BJ (cell line): ENCODE results near the gene C19orf67. TPM values are rescaled to one million over a fixed set of nuclear protein-coding genes. Genes with fewer than 3 reads are reported as not detected.

Experiments used
- CTCF ChIA-PET: fragments of 350-600 bp; formaldehyde crosslinking; extraction: SDS; loops from one replicate; lab custom pipeline; 2021; ENCODE audit warnings: antibody characterized with exemption, inconsistent platforms; lab: Yijun Ruan, JAX
- POLR2A ChIA-PET: fragments of 300-600 bp; sonication (Branson Sonifier 250); formaldehyde crosslinking; extraction: SDS; loops from one replicate; lab custom pipeline; 2021; ENCODE audit warnings: antibody characterized with exemption; lab: Charles Lee
- DNase-seq: peaks from one replicate; pipeline ENCODE4 v3.0.0-alpha.2; 2011; ENCODE audit warnings: low read depth
- H3K27me3 ChIP-seq: 2 replicates; pipeline ENCODE4 v1.6.0; 2011; ENCODE audit warnings: low read length; ENCODE audit not compliant: control insufficient read depth, insufficient read depth
- H3K36me3 ChIP-seq: 2 replicates; pipeline ENCODE4 v1.5.1; 2011; ENCODE audit warnings: low read length; ENCODE audit not compliant: control insufficient read depth, insufficient read depth
- H3K4me3 ChIP-seq: 2 replicates; pipeline ENCODE4 v1.5.1; 2011; ENCODE audit warnings: low read depth, mild to moderate bottlenecking, control low read depth, low read length
- CTCF ChIP-seq: IDR thresholded peaks from 2 replicates; pipeline ENCODE4 v1.5.1; 2011; ENCODE audit warnings: low read depth, mild to moderate bottlenecking, control low read depth, inconsistent platforms, low read length, moderate library complexity; ENCODE audit not compliant: insufficient read depth
- polyA plus RNA-seq: library from polyadenylated mRNA; depleted of rRNA; stranded (reverse); fragments of >200 nt; gene quantifications from 2 replicates; pipeline ENCODE4 v1.2.3, GENCODE V29; 2011

The C19orf67 gene
- polyA plus RNA-seq, 1 experiment, result not detected

- DNase-seq, result no peak
- CTCF ChIA-PET, result interaction anchor here (1.1 to 2.7 kb wide), 8 partner anchors 9 to 252 kb away, joined by 3 to 7 read pairs (median 5); partner anchors contain the start of gene ASF1B
- Histone ChIP-seq H3K36me3 (no peaks in the 10 kb centered on the region), H3K4me3 (no peak overlapping the region), H3K27me3 (no peaks in the 10 kb centered on the region)
- no peak for TF ChIP-seq CTCF
- POLR2A ChIA-PET, result interaction anchor here (0.6 kb wide), 1 partner anchor 1148 kb away, joined by 3 read pairs; no protein-coding TSS in a partner anchor
Observed at GRCh38 chr19:14114439-14114838, 28.9 kb upstream of the C19orf67 start.

GRCh38 chr19:14113762-14114414, 28.3 kb upstream of the C19orf67 start:
- ChIA-PET CTCF (interaction anchor here (1.1 to 2.7 kb wide), 7 partner anchors 8 to 53 kb away, joined by 3 to 7 read pairs (median 5); partner anchors contain the start of gene ASF1B), POLR2A (interaction anchor here (0.6 kb wide), 1 partner anchor 1147 kb away, joined by 3 read pairs; no protein-coding TSS in a partner anchor)
- peak; percentile 8; the same call in 1 of the 2 replicates for TF ChIP-seq CTCF
- Histone ChIP-seq H3K36me3 (no peaks in the 10 kb centered on the region), H3K4me3 (no peak overlapping the region), H3K27me3 (no peaks in the 10 kb centered on the region)
- DNase-seq, result no peak

- Histone ChIP-seq H3K4me3 (no peak overlapping the region), H3K27me3 (no peaks in the 10 kb centered on the region)
- CTCF ChIA-PET, result interaction anchor here (1.2 to 2.2 kb wide), 5 partner anchors 9 to 40 kb away, joined by 3 to 7 read pairs (median 4); partner anchors contain the start of genes ASF1B and MISP3
Observed at GRCh38 chr19:14112809-14113385, 27.3 kb upstream of the C19orf67 start.

GRCh38 chr19:14112051-14112808, 26.6 kb upstream of the C19orf67 start:
- CTCF ChIA-PET, result interaction anchor here (1.2 to 1.5 kb wide), 3 partner anchors 9 to 40 kb away, joined by 3 to 4 read pairs (median 4); partner anchors contain the start of genes ASF1B and MISP3

More at GRCh38 chr19:14112809-14113385, 27.3 kb upstream of the C19orf67 start:
- DNase-seq, result no peak
- POLR2A ChIA-PET, result no interaction called here
- H3K36me3 ChIP-seq, result no peaks in the 10 kb centered on the region
- TF ChIP-seq CTCF, result no peak

More at GRCh38 chr19:14112051-14112808, 26.6 kb upstream of the C19orf67 start:
- Histone ChIP-seq H3K4me3 (no peak overlapping the region), H3K36me3 (no peaks in the 10 kb centered on the region), H3K27me3 (no peaks in the 10 kb centered on the region)
- POLR2A ChIA-PET, result interaction anchor here (0.6 kb wide), 1 partner anchor 385 kb away, joined by 6 read pairs; no protein-coding TSS in a partner anchor
- no peak for DNase-seq
- TF ChIP-seq CTCF, result no peak
